GM13977 (cell line): ENCODE results near the gene GEMIN7.
A peak's percentile ranks its signal among the peaks of the same experiment; 100 is the strongest.

Experiments
- DNase-seq: peaks from one replicate; pipeline ENCODE4 v3.0.0; 2012; ENCODE audit warnings: low spot score
- CTCF ChIP-seq: IDR thresholded peaks from 2 replicates; pipeline ENCODE4 v1.5.1; 2012; ENCODE audit warnings: mild to moderate bottlenecking, control low read depth; ENCODE audit not compliant: insufficient read depth; ENCODE audit errors: extremely low read depth, missing control alignments
- in situ Hi-C: fragments of 300-500 bp; cut with MboI; formaldehyde crosslinking; loops from one replicate; pipeline ENCODE4 v1.12.0; 2022; ENCODE audit warnings: low sequenced_read_pairs, low pct_unique_long_range_greater_than_20kb, mixed read lengths, inconsistent platforms; ENCODE audit not compliant: unreplicated experiment

The GEMIN7 gene

GRCh38 chr19:45040059-45040771, 38.8 kb upstream of the GEMIN7 start:
- in situ Hi-C loops: no loop called here

GRCh38 chr19:45041125-45041524, 37.9 kb upstream of the GEMIN7 start:
- TF ChIP-seq CTCF: no peak
- no peak for DNase-seq
- in situ Hi-C loops: no loop called here

More at GRCh38 chr19:45040059-45040771, 38.8 kb upstream of the GEMIN7 start:
- DNase-seq: no peak
- no peak for TF ChIP-seq CTCF

- in situ Hi-C loops: no loop called here
- no peak for DNase-seq
- TF ChIP-seq CTCF: no peak
Observed at GRCh38 chr19:45045671-45046353, 33.2 kb upstream of the GEMIN7 start.

- no peak for DNase-seq
- in situ Hi-C loops: no loop called here
- no peak for TF ChIP-seq CTCF
Observed at GRCh38 chr19:45046355-45046754, 32.7 kb upstream of the GEMIN7 start.

GRCh38 chr19:45047188-45047797, 31.8 kb upstream of the GEMIN7 start:
- in situ Hi-C loops: no loop called here
- DNase-seq: peak; percentile 70
- TF ChIP-seq CTCF: peak; percentile 17

GRCh38 chr19:45049073-45049736, 29.9 kb upstream of the GEMIN7 start:
- no peak for DNase-seq
- in situ Hi-C loops: no loop called here
- no peak for TF ChIP-seq CTCF
